Skeletal muscle tissue (tissue), 4 donors: ENCODE results near the gene AP3D1. TPM values are rescaled to one million over a fixed set of nuclear protein-coding genes. Genes with fewer than 3 reads are reported as not detected.

ENCODE experiments used
- H3K27ac ChIP-seq: one replicate; pipeline ENCODE4 v1.7.0; 2013; ENCODE audit warnings: mild to moderate bottlenecking, low read depth, low read length, inconsistent platforms
- H3K27me3 ChIP-seq, 3 donors: one replicate each; pipeline ENCODE4 v1.7.0; 2013; ENCODE audit warnings: low read length in 3 of 3; ENCODE audit not compliant: control insufficient read depth in 3 of 3, insufficient read depth in 3 of 3
- H3K36me3 ChIP-seq, 3 donors: one replicate each; pipeline ENCODE4 v1.7.0; 2013; ENCODE audit warnings: low read length in 3 of 3; ENCODE audit not compliant: control insufficient read depth in 3 of 3, insufficient read depth in 3 of 3
- H3K4me1 ChIP-seq, 3 donors: one replicate each; pipeline ENCODE4 v1.7.0; 2013; ENCODE audit warnings: low read length in 3 of 3, mild to moderate bottlenecking in 3 of 3; ENCODE audit not compliant: control insufficient read depth in 3 of 3, insufficient read depth in 3 of 3
- H3K4me3 ChIP-seq, 3 donors: one replicate each; pipeline ENCODE4 v1.7.0; 2013; ENCODE audit warnings: low read length in 3 of 3
- H3K9ac ChIP-seq, 3 donors: one replicate each; pipeline ENCODE4 v1.7.0; 2013; ENCODE audit warnings: low read length in 3 of 3, mild to moderate bottlenecking in 3 of 3, moderate library complexity in 2 of 3, low read depth in 1 of 3
- H3K9me3 ChIP-seq, 3 donors: one replicate each; pipeline ENCODE4 v1.7.0; 2013; ENCODE audit warnings: low read length in 3 of 3; ENCODE audit not compliant: control insufficient read depth in 3 of 3
- total RNA-seq: library from RNA; depleted of rRNA; stranded (reverse); fragments of >200 nt; gene quantifications from one replicate; pipeline ENCODE4 v1.2.3, GENCODE V29; 2014
- donor health status: Osteomylitis.

Gene AP3D1
- total RNA-seq, 1 donor from 2014 or later = 33.4 TPM

DNA sequence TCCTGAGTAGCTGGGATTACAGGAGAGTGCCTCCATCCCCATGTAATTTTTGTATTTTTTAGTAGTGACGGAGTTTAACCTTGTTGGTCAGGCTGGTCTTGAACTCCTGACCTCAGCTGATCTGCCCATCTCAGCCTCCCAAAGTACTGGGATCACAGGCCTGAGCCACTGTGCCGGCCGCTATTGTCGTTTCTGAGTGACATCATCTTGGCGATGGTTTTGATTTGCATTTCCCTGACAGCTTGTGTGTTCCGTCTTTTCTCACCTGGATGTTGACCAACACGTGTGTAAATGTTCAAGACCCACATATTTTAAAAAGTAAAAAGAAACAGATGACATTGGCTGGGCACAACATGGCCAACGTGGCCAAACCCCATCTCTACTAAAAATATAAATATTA, 87.5 kb downstream of the AP3D1 start:
- Histone ChIP-seq H3K4me1 (peaks cover 45 to 59% (median 49%) of the 10 kb centered on the region in 3 donors), H3K4me3 (no peak overlapping the region), H3K27me3 (no peaks in the 10 kb centered on the region), H3K9ac (peak overlapping the region in 2 of 3 donors; percentile 50 to 86), H3K27ac (peak overlapping the region; percentile 72), H3K36me3 (no peaks in the 10 kb centered on the region), H3K9me3 (no peaks in the 10 kb centered on the region)

DNA sequence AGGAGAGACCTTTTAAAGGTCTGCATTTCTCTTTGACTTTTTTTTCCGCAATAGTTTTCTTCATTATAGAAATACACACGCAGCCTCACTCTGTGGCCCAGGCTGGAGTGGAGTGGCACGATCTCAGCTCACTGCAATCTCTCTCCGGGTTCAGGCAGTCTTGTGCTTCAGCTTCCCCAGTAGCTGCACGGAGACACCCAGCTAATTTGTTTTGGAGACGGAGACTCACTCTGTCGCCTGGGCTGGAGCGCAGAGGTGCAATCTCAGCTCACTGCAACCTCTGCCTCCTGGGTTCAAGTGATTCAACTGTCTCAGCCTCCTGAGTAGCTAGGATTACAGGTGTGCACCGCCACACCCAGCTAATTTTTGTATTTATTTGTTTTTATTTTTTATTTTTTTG, 88.6 kb downstream of the AP3D1 start:
- peak overlapping the region; percentile 99 for H3K27ac ChIP-seq
- H3K4me3 ChIP-seq = no peak overlapping the region
- peaks cover 48 to 69% (median 59%) of the 10 kb centered on the region in 3 donors for H3K4me1 ChIP-seq
- no peaks in the 10 kb centered on the region for H3K36me3 ChIP-seq
- no peaks in the 10 kb centered on the region for H3K9me3 ChIP-seq
- H3K27me3 ChIP-seq = no peaks in the 10 kb centered on the region
- peak overlapping the region in 1 of 3 donors; percentile 98 for H3K9ac ChIP-seq

DNA sequence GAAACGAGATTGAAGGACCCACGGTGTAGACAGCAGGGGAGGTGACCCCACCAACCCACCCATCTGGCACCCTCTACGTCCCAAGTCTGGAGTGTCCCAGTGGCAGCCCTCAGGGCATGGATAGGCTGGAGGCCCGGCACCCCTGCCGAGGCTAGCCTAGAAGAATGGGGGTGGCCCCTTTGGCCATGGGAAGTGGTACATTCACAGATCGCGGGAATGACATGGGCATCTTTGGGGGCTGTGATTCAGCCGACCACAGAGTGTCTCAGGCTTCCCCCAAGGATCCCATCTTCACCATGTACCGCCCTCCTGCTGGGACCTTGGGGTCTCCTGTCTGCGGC, 89.0 kb downstream of the AP3D1 start:
- Histone ChIP-seq H3K27me3 (no peaks in the 10 kb centered on the region), H3K4me1 (peaks cover 50 to 73% (median 60%) of the 10 kb centered on the region in 3 donors), H3K9me3 (no peaks in the 10 kb centered on the region), H3K9ac (peak overlapping the region; percentile 83 to 98 (median 86)), H3K4me3 (peak overlapping the region; percentile 69 to 90 (median 85)), H3K27ac (peak overlapping the region; percentile 99), H3K36me3 (no peaks in the 10 kb centered on the region)

DNA sequence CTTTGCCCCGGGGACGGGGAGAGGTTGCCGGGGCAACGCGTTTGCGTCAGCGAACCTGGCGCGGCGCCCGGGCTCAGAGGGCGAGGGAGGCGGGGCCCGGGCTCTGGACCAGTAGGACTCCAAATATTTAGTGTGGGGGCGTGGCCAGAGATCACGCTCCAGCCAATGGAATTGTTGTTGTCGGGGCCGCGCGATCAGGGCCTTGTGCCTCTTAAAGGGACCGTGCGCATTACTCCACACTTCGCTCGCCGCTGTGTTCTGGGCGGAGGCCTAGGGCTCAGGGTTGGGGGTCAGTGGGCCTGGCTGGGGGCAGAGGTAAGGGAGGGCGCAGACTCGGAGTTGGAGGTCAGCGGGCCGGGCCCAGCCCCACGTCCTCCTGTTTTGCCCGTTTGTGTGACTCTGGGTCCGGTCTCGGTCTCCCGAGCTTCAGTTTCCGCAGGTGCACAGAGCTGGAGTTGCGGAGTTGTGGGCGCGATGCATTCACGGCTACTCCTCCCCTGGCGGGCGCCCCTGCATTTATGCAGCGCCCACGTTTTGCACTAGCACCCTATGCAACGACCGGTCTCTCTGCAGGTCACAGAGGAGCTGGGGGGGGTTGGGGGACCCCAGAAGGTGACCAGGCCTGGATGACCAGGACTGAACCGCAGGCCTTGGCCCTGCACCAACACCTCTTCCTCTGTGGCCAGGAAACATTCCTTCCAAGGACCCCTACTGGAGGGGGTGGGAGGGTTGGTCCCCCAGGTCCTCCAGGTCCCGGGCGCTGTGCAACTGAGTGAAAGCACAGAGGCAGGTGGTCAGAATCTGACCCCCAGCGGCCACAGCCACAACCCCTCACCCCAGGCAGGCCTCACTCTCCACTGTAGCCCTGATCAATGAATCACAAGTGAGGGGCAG, 89.6 kb downstream of the AP3D1 start:
- no peaks in the 10 kb centered on the region for H3K36me3 ChIP-seq
- H3K27me3 ChIP-seq = no peaks in the 10 kb centered on the region
- H3K9me3 ChIP-seq = no peaks in the 10 kb centered on the region
- H3K4me3 ChIP-seq = peak overlapping the region; percentile 69 to 90 (median 85)
- peak overlapping the region; percentile 93 to 98 (median 93) for H3K9ac ChIP-seq
- H3K4me1 ChIP-seq = peaks cover 52 to 75% (median 62%) of the 10 kb centered on the region in 3 donors
- H3K27ac ChIP-seq = peak overlapping the region; percentile 99

DNA sequence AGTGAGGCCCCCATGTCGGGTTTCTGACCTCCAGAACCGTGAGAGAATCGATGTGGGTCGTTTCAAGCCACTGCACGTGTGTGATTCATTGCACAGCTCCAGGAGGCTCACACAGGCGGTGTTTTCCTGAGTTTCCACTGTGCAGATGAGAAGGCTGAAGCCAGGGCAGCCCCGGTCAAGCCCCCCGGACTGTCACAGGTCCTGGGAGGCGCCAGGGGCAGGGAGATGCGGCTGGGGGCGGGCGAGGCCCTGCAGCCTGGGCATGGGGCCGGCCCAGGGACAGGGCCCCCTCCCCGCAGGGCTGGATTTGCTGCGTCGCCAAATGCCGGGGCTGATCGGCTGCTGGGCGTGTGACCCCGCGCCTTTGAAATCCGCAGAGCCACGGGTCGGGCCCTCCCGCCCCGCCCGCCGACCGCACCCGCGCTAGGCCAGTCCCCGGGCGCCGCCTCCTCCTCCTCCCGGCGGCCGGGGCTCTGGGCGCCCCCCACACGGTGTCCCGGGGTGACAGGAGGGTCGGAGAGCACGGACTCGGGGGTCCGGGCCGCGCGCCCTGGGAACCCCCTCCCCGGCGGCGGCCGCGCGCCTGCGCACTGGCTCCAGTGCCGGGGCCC, 90.4 kb downstream of the AP3D1 start:
- peak overlapping the region; percentile 93 to 98 (median 93) for H3K9ac ChIP-seq
- H3K9me3 ChIP-seq = no peaks in the 10 kb centered on the region
- H3K4me3 ChIP-seq = peak overlapping the region; percentile 71 to 81 (median 79)
- H3K4me1 ChIP-seq = peaks cover 56 to 80% (median 67%) of the 10 kb centered on the region in 3 donors
- no peaks in the 10 kb centered on the region for H3K36me3 ChIP-seq
- H3K27ac ChIP-seq = peak overlapping the region; percentile 99
- H3K27me3 ChIP-seq = no peaks in the 10 kb centered on the region

DNA sequence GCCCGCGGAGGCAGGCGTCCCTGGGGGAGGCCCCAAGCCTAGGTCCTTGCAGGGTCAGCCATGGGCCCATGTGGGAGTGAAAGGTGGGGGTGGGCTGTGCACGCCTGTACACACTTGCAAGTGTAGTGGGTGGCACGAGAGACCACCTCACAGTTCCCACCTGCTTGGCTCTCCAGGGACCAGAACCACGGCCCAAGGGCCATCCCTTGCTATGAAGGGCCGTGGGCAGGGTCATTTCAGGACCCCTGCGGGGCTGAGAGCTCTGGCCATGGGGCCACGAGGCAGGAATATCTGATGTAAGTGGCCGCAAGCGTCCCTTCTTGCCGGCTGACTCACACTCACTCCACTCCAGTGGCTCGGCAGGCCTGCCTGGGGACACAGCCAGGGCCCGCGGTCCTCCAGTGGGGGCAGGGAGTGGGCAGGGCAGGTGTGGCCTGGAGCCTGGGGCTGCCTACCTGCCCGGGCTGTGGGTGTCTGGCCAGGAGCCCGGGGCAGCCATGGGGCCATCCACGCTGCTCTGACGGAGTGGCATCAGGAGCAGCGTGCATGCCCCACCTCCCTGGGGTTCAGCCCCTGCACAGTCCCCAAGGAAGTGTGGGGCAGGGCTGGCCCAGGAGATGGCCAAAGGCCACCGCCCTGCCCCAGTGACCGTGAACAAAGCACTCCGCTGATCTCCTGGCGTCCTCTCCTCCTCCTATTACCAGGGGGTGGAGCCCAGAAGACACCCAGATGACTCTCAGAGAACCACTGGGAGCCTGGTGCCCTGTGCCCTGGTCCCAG, 91.8 kb downstream of the AP3D1 start:
- Histone ChIP-seq H3K9ac (peak overlapping the region; percentile 71 to 98 (median 93)), H3K9me3 (no peaks in the 10 kb centered on the region), H3K4me3 (peak overlapping the region; percentile 60 to 79 (median 71)), H3K27ac (peak overlapping the region; percentile 99), H3K36me3 (no peaks in the 10 kb centered on the region), H3K4me1 (peaks cover 56 to 81% (median 69%) of the 10 kb centered on the region in 3 donors), H3K27me3 (no peaks in the 10 kb centered on the region)

DNA sequence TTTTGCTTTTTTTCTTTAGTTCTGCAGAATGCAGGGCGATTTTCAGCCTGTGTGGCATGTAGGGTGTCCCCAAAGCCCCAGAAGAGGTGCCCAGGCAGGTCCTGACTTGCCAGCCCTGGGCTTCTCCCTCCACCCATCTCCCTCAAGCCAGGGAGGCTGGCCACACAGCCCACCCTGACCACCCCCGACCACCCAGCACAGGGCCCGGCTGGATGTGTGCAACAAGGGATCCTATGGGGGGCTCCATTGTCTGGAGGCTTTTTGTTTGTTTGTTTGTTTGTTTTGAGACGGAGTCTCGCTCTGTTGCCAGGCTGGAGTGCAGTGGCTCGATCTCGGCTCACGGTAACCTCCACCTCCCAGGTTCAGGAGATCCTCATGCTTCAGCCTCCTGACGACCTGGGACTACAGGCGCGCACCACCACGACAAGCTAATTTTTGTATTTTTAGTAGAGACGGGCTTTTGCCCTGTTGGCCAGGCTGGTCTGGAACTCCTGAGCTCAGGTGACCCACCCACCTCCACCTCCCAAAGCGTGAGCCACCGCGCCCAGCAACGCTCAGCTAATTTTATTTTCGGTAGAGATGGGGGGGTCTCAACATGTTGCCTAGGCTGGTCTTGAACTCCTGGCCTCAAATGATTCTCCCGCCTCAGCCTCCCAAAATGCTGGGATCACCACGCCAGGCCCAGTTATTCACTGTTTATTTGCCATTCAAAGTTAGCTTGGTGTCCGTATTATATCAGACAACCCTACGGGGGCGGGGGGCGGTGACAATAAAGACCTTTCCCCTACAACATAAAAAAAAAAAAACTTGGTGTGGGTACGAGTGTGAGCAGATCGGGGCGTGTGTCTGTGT, 92.6 kb downstream of the AP3D1 start:
- H3K27me3 ChIP-seq = no peaks in the 10 kb centered on the region
- peak overlapping the region; percentile 71 to 98 (median 93) for H3K9ac ChIP-seq
- H3K36me3 ChIP-seq = no peaks in the 10 kb centered on the region
- peak overlapping the region in 2 of 3 donors; percentile 2 to 60 for H3K4me3 ChIP-seq
- peak overlapping the region; percentile 99 for H3K27ac ChIP-seq
- peaks cover 54 to 77% (median 64%) of the 10 kb centered on the region in 3 donors for H3K4me1 ChIP-seq
- H3K9me3 ChIP-seq = no peaks in the 10 kb centered on the region

DNA sequence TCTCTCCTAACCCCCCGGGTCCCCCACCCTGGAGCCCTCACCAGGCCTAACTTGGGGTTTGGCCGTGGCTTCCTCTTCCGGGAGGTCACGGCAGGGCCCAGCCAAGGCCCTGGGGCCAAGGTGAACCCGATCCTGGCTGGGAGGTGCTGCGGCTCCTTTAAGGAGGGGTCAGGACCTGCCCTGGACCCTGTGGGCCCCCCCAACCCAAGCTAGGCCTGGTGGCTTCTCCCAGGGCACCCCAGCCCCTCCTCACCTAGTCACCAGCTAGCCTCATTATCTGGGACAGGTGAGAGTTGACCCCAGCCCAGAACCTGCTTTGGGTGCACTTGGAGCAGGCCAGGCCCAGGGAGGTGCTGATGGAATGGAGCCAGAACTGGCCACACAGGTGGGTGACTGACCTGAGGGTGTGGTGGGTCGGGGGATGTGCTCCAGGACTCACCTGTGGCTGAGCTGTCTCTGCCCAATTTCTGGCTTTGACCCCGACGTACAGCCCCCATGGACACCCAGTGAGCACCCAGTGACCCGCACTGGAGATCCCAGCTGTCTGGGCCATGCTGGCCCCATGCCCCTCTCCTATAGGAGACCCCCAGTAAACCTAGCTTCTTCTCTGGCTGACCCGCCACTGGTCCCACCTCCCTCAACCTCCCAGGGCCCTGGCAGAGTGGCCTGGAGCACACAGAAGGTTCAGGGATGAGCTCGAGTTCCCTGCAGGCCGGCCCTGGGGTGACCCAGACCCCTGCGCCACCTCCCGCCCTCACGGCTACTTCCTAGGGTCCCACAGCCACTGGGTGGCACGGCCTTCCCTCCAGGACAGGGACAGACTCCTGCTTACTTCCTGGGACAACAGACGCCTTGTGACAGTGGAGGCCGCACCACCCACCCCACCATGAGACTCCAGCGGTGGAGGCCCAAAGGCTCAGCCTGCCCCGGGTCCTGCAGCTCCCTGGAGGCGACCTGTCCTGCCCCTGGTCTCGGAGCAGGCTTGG, 93.6 kb downstream of the AP3D1 start:
- peak overlapping the region; percentile 99 for H3K27ac ChIP-seq
- H3K9ac ChIP-seq = peak overlapping the region in 1 of 3 donors; percentile 33
- H3K4me1 ChIP-seq = peaks cover 49 to 72% (median 65%) of the 10 kb centered on the region in 3 donors

More for the DNA sequence above, 93.6 kb downstream of the AP3D1 start:
- H3K27me3 ChIP-seq = no peaks in the 10 kb centered on the region
- no peaks in the 10 kb centered on the region for H3K36me3 ChIP-seq
- no peaks in the 10 kb centered on the region for H3K9me3 ChIP-seq
- H3K4me3 ChIP-seq = no peak overlapping the region
